Retinal pigment epithelial cell (primary cell): ENCODE results near the gene HAO2.

Source experiments
- DNase-seq: peaks from one replicate; pipeline ENCODE4 v3.0.0-alpha.2; 2010; ENCODE audit warnings: low read depth
- H3K4me3 ChIP-seq: 2 replicates; pipeline ENCODE4 v1.5.1; 2011; ENCODE audit warnings: mild to moderate bottlenecking, low read length, control low read depth, moderate library complexity
- TF ChIP-seq, protein P1 (sequence below): conservative IDR thresholded peaks from 2 replicates; pipeline ENCODE4 v1.5.1; 2011; ENCODE audit warnings: low read depth, low read length, control low read depth, inconsistent platforms

Gene HAO2

DNA sequence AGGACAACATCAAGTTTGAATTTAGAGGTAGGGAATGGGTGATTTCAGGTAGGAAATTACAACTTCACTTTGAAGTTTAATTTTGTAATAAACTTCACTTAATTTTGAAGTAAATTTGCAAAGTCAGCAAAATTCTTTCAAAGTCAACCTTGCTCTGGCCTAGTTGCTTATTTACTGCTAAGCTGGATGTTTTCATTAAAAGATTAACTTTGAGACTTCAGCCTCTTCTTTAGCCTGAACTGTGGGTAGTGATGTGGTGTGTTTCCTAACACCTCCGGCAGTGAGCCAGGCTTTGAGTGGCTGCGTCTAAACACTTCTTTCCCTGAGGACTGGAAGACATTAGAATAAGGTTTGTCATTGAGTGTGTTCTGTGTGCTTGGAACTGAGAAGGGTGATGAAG, at the start of gene HAO2:
HAO2 (plus strand) TSS at position 232 of the 400 bp plus-strand sequence. CDS start 12,301 bp downstream, outside the sequence.
- TF ChIP-seq, protein P1, sequence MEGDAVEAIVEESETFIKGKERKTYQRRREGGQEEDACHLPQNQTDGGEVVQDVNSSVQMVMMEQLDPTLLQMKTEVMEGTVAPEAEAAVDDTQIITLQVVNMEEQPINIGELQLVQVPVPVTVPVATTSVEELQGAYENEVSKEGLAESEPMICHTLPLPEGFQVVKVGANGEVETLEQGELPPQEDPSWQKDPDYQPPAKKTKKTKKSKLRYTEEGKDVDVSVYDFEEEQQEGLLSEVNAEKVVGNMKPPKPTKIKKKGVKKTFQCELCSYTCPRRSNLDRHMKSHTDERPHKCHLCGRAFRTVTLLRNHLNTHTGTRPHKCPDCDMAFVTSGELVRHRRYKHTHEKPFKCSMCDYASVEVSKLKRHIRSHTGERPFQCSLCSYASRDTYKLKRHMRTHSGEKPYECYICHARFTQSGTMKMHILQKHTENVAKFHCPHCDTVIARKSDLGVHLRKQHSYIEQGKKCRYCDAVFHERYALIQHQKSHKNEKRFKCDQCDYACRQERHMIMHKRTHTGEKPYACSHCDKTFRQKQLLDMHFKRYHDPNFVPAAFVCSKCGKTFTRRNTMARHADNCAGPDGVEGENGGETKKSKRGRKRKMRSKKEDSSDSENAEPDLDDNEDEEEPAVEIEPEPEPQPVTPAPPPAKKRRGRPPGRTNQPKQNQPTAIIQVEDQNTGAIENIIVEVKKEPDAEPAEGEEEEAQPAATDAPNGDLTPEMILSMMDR = no peak
- no peak for DNase-seq
- H3K4me3 ChIP-seq = no peak within 1 kb of the TSS

DNA sequence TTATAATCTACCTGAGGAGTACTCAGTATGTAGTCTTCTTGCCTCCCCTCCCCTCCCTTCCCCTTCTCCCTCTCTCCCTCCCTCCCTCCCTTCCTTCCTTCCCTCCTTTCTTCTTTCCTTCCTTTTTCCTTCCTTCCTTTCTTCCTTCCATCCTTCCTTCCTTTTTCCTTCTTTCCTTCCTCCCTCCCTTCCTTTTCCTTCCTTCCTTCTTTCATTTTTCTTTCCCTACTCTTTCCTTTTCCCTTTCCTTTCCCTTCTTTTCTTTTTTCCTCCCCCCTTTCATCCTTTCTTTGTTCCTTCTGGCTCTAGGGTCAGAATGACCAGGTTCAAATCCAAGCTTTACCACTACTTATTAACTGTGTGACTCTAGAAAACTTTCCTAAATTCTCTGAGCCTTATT, 48.5 kb upstream of the HAO2 start:
- no peak overlapping the region for H3K4me3 ChIP-seq
- DNase-seq = no peak
- TF ChIP-seq, protein P1 = no peak

DNA sequence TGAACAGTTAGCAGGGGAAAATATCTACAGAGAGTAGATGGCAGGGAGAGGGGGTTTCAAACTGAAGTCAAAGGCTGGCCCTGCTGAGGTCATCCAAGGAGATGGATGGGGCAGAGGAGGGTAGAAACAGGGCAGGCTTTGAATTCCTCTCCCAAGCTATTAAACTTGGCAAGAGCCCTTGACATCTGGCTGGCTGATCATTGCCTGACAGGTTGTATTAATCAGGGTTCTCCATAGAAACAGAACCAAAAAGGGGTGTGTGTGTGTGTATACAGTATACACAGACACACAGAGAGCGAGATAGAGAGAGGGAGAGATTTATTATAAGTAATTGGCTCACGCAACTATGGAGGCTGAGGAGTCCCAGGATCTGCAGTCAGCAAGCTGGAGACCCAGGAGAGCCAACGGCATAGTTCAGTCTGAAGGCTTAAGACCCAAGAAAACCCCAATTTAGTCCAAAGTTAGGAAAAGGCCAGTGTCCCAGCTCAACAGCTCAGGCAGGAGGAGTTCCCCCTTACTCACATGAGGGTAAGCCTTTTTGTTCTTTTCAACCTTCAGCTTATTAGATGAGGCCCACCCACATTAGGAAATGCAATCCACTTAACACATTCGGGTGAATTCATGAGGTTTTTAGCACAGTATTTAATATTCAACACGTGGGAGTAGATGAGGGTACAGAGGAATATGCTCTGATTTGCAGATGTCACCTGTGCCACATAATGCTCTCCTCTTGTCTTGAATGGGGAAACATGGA, 46.7 kb upstream of the HAO2 start:
- no peak for DNase-seq
- TF ChIP-seq, protein P1 = no peak
- no peak overlapping the region for H3K4me3 ChIP-seq

DNA sequence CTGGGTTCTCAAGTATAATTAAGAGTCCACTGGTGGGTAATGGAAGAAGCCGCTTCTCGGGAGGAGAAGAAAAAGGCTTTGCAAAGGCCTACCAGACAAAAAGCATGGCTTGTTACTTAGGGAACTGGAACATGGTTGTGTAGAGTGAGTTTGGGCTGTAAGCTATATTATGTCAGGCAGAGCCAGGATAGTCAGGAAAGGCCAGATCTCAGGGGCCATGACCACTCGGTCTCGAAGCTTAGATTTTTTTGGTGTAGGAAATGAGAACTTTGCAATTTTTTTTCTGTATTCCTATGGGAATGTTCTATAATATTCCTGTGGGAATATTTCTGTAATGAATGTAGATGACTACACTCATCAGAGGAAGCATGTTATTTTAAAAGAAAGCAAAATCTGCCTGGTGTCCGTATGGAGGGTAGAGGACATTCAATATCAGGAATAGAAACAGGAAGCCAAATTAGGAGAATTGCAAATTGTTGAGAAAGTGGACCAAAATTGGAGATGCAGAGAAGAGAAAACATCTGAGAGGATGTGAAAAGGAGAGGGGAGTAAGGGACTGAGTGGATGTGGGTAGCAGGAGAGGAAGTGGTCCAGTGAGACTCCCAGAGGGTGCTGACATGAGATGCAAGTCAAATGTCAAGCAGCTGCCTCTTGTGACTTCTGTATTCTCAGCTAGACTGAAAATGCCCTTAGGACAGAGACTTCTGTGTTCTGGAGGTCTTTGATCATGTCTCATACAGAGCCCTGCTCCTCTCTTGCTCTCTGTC, 45.2 kb upstream of the HAO2 start:
- TF ChIP-seq, protein P1 = no peak
- no peak overlapping the region for H3K4me3 ChIP-seq
- DNase-seq = no peak

DNA sequence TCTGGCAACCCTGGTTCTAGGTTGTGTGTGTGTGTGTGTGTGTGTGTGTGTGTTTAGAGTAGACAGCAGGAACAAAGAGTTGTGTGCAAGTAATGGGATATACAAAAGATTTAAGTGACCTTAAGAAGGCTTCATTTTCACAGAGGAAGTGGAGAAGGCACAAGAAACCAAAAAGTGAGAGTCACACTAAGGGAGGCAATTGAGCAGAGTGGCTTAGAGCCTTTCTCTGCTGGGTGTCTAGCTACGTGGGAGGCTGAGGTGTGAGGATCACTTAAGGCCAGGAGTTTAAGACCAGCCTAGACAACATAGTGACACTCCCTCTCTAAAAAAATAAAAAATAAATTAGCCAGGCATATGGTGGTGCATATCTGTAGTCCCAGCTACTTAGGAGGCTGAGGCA, 44.4 kb upstream of the HAO2 start:
- TF ChIP-seq, protein P1 = no peak
- H3K4me3 ChIP-seq = no peak overlapping the region
- DNase-seq = no peak

DNA sequence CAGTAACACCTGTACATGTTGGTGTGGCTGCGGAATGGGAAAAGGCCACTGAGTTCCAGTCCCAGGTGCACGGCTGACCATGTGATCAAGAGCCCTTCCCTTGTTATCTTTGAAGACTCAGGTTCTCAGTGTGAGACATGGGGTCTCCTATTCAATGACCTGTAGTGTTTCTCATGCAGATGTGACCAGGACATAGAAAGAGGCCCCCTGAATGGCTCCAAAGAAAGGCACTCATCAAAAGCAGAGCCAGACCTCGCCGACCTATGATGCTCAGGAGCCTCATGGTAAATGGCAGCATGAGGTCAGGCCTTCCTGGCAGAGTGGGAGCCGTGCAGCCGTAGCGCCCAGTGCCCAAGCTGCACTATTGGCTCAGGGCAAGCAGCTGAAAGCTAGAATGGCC, 42.3 kb upstream of the HAO2 start:
- TF ChIP-seq, protein P1 = no peak
- no peak overlapping the region for H3K4me3 ChIP-seq
- no peak for DNase-seq

DNA sequence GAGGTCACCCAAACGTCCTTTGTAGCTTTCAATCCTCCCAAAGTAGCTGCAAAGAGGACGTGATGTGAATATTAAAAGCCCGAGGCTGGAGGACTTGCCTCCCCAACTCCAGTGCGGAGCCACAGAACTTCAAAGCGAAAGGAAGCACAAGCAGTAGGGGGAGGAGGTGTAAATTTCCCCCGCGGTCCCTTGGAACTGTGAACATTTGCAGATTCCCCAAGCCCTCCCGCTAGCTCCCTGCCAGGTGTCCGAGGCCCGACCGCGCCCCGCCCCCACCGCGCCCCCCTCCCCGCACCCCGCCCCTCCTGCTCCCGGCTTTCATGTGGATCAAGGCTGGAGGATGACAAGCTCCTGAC, 41.5 kb upstream of the HAO2 start:
- DNase-seq = no peak
- H3K4me3 ChIP-seq = peak overlapping the region; percentile 48
- TF ChIP-seq, protein P1 = no peak
